ENCODE measurements around the gene BCAS1.

BCAS1 gene

DNA sequence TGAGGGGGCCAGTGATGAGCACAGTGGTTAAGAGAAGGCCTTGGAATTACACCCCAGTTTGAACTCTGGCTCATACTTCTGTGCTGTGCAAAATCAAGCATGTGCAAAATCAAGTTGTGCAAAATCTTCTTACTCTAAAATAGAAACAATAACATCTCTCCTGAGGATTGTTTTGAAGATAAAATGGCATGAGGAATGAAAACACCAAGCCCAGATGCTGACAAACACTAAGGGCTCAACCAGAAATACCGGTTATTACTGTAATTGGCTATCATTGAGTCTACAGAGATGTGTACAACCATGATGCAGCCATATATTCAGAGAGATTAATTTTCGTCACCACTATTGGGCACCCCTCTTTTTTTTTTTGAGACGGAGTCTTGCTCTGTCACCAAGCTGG, 5.9 kb upstream of the BCAS1 start:
- no peak for DNase-seq (ENCODE audit: low read depth)

DNA sequence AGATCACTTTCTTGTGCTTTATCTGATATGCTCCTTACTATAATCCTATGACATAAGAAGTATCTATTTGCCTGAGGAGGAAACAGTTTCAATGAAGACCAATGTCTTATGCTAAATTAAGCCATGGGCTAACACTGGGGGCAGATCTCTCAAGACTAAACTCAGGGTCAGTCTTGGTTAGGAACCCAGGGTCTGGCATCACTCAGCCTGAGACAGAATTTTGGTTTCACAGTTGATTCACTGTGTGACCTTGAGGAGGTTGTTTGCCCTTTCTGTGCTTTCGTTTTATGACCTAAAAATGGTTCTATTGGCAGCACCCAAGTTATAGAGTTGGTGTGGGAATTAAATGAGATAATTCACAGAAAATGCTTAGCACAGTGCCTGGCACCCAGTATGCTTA, 4.9 kb upstream of the BCAS1 start:
- DNase-seq (ENCODE audit: low read depth) = no peak

DNA sequence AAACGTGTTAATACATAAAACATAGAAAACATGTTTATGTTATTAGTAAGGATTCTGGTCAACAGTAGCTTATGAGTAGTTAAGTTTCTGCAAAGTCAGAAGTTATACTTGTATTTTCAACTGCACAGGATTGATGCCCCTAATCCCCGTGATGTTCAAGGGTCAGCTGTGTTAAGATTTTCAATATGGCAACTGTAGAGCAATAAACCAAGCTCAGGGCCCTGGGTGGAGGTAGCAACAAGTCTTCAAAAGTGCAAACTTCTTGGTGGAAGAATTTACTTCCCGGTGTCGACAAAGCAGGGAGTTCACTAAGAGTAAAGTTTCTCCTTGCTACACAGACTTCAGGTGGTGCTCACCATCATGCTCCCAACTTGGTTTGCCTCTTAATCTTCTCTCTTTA, 4.1 kb upstream of the BCAS1 start:
- DNase-seq (ENCODE audit: low read depth) = no peak

DNA sequence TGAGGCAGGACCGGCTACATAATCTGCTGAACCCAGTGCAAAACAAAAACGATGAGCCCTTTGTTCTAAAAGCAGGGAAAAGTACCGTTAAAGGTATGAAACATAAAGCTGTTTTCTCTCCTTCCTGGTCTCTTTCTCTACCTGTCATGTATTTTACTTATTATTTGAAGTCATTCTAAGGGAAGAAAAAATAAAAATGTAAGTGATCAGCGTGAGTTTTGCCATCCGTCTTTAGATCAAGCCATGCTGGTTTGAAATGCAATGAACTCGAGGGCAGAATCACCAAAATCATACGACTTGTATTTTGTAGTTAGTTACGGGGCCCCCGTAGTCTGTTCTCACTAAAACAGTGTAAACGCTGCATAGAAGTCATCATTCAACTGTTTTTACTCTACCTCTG, 2.9 kb upstream of the BCAS1 start:
- no peak for DNase-seq (ENCODE audit: low read depth)

DNA sequence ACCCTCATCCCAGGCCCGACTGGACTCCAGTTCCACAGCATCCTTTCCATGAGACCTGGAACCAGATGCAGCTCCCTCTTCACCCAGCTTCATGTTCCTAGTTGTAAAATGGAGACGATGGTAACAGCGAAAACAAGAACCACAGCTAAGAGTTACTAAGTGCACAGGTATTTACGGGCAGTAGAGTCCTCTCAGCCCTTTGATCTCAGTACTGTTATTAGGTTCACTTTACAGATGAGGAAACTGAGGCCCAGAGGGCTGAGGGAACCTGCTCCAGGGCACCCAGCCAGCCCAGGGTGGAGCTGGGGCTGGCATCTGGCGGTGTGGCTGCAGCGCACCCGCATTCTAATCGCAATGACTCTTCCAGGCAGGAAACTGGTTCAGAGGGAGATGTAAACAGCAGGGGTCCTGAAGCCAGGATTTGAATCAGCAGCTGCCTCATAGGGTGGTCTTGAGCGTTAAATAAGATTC, 858 bp downstream of the BCAS1 start:
- DNase-seq (ENCODE audit: low read depth) = no peak

DNA sequence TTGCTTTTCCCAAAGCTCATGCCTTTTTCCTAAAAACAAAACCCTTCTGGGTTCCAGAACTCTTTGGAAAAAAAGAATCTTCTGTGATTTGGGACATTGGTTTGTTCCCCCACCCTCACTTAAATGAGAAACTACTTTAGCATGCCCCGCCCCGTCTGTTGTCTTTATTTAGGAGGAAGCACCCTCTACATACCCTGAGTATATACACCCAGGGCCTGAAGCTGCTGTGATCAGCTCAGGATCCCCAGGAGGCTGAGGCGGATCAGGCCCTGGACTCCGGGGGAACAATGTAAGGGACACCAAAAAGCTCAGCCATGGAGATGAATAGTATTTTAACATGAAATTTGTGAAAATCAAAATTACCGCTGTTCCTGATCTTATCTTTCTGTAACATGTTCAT, 1.4 kb downstream of the BCAS1 start:
- no peak for DNase-seq (ENCODE audit: low read depth)

DNA sequence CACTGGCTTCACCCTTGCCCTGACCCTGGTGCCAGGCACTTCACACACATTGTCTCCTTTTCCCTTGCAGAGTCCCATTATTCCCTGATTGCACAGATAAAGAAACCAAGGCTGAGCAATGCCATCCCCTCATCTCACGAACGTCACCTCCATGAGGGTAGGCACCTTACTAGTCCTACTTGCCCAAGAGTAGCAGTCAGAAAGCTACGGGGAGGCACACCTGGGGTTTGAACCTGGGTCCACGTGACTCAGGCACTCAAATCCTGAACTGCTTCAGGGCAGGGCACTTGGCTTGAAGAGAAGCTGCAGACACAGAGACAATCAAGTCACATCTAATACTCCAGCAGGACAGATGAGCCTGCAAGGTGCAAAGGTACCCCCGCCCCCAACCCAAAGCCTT, 1.9 kb downstream of the BCAS1 start:
- no peak for DNase-seq (ENCODE audit: low read depth)

DNA sequence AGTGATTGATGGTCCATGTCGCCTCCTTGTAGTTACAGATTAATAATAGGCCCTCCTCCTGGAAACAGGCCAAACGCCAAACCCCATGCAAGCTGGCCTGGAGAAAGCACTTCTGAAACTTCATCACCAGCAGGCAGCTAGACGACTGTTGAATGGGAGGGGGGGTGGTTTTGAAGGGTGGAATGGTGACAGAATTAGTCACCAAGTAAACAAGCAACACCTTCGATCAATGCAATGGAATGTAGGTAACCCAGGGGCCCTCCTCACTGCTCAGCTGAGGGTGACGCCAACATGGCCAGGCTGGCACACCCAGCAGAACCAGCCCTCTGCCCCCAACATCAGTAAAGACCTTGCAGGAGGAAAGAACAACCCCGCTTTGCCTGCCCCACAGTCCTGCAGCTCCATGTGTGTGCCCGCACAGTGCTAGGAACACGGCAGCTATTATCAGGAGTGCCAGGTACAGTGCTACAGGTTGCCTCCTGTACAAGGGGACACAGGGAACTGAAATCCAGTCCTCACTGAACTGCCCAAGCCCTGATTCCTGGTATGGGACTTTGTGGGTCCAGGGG, 2.7 kb downstream of the BCAS1 start:
- no peak for DNase-seq (ENCODE audit: low read depth)

DNA sequence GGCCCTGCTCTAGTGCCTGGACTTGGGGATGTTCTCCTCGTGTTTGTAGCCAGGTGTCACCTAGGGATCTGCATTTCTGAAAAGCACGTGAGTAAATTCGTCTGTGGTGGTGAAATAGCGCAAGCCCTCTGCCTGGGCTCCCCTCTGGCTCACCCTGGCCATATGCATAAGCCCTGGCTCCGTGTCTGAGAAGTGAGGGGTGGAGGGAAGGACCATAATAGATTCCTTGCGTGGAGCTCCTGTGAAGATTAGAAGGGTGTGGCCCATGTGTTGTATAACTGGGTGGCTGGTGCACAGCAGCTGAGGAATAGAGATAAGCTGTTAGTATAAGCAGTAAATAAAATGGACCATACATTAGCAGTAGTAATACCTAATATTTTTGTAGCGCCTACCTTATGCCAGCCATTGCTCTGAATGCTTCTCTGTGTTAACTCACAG, 4.8 kb downstream of the BCAS1 start:
- DNase-seq (ENCODE audit: low read depth) = no peak

DNA sequence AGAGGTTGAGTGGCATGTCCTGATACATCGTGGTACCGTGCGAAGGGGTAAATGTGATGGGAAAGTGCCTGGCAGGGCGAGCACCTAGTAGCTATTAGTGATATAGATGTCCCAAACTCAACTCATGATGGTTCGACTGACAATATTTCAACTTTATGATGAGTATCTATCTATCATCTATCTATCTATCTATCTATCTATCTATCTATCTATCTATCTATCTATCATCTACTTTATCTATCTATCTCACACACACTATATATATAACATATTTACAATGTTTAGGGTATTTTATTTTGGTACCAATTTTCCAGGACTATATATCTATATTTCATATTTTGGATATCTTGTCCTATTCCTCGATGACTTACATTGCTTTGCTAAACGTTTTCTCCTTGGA, 5.5 kb downstream of the BCAS1 start:
- DNase-seq (ENCODE audit: low read depth) = no peak

DNA sequence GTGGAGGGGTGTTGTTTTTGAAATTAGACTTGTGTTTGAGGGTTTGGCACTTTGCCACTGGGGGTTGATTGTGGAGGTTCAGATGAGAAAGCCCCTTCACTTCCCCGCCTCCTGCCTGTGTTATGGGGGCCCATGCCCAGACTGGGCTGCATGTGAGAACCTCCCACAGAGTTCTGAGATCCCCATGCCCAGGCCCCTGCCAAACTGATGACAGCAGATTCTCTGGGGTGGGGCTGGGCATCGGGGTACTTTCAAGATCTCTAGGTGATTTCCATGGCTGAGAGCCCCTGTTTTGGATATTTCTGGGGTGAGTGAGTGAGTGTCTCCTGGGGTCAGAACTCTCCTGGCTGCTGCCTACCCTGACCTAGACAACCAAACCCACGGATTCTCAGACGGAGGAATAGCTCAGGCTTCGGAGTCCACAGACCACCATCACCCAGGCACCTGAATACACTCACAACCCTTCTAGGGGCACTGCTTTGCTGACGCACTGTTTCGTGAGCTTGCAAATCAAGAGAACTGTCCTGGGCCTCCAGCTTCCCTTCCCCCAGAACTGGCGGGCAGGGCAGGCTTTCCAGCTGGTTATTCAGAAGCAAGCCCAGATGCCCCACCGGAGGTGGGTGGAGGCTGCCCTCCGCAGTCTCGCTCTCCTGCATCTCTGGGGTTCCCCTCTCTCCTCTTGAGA, 6.3 kb downstream of the BCAS1 start:
- DNase-seq (ENCODE audit: low read depth) = no peak

DNA sequence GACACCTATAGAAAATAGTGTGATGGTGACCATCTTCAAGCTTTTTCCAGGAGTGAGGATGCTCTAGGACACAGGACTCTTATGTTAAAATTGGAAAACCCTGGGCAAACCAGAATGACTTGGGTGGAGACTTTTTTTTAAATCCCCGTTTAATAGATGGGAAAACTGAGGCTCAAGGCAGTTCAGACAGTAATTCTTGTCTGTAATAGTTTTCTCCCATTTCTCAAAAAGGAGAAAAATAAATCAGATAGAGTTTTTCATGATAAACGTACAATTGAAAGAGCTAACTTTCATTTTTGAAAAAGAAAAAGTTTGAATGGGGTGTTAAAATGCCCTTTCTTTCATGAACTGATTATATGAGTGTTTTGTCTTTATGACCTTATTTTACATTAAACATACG, 6.8 kb downstream of the BCAS1 start:
- no peak for DNase-seq (ENCODE audit: low read depth)

DNA sequence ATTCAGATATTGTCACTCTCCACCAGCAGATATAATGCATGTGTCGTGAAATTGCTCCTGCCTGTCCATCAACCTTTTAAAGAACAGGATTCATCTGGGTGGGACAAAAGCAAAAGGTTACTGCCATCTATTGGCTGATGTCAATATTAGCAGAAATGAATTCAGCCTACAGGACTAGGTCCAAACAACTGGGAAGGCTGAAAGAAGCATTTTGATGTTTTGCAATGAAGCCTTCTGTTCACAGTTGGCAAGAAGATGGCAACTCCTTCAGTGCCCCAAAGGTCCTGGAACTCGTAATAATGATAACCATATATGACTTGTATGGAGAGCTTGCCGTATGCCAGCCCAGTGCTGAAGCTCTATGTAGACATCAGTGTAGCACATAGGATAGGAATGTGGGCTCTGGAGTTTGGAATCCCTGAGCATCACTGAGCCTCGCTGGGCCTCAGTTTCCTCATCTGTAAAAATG, 7.5 kb downstream of the BCAS1 start:
- no peak for DNase-seq (ENCODE audit: low read depth)

DNA sequence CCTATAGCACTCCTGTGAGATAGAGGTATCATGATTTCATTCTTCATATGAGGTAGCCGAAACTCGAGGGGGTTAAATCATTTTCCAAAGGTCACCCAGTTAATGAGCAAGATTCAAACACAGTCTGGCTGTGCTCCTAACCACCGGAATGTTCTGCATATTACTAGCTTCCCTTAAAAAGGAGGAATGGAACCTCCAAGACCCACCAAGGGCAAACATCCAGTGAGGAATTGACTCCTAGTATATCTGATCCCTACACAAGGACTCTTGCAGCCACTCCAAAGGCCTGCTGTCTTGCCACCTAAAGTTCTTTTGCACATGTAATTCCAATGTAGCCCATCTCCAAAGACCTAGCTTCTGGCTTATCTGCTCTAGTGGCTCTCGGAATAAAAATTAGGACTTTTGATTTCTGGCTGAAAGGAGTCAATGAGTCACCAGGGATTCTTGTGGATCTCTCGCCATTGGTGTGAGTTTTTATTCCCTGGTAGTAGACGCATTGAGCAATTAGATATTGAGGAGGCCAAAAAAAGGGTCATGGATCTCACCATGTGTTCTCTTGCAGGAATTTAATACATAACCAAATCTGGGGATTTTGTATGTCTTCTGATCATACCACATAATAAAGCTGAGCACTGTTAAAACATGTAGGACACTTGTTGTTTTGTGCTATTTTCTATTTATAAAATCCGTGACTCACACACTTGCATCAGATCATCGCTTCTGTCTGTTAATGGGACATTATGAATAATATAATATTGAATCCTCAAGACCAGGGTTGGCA, 9.1 kb downstream of the BCAS1 start:
- no peak for DNase-seq (ENCODE audit: low read depth)

DNA sequence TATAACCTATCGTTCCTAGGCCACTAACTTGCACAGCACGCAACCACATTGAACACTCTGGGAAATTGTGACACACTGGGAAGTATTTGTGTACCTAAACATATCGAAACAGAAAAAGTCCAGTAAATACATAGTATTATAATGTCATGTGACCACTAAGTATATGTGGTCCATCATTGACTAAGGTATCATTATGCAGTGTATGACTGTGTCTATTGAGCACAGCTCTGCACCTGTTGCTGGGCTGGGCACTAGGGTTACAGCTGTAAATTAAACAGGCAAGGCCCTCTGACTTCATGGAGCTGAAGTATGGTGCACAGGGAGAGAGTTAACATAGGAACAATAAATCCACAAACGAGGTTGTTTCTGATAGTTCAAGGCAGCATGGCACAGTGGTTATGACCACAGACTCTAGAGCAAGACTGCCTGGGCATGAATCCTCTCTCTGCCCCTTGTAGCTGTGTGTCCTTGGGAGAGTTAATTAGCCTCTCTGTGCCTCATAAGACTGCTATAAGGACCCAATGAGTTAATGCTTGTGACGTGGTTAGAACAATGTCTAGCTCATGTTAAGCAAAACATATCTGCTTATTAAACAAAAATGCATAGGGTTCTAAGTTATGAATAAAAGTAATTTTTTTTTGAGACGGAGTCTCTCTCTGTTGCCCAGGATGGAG, 10.6 kb downstream of the BCAS1 start:
- DNase-seq (ENCODE audit: low read depth) = no peak

DNA sequence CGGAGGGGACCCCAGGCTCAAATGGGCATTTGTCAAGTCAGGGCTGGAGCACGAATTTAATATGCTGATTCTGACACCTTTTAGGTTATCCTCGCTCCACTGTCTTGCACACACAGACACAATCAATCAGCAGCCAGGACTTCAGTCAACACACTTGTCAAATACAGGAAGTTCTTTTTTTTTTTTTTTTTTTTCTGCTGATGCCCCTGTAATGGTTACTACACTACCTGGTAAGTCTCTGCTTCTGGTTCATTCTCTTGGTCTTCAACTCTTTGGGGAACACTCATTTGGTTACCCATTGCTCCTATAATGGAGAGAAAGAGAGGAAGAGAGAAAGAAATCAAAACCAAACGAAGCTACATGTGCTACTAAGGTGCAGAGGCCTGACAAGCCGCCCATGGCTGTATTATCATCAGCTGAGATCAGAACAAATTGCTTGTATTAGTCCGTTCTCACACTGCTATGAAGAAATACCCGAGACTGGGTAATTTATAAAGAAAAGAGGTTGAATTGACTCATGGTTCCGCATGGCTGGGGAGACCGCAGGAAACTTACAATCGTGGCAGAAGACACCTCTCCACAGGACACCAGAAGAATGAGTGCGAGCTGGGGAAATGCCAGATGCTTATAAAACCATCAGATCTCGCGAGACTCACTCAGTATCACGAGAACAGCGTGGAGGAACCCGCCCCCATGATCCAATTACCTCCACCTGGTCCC, 11.8 kb downstream of the BCAS1 start:
- no peak for DNase-seq (ENCODE audit: low read depth)

DNA sequence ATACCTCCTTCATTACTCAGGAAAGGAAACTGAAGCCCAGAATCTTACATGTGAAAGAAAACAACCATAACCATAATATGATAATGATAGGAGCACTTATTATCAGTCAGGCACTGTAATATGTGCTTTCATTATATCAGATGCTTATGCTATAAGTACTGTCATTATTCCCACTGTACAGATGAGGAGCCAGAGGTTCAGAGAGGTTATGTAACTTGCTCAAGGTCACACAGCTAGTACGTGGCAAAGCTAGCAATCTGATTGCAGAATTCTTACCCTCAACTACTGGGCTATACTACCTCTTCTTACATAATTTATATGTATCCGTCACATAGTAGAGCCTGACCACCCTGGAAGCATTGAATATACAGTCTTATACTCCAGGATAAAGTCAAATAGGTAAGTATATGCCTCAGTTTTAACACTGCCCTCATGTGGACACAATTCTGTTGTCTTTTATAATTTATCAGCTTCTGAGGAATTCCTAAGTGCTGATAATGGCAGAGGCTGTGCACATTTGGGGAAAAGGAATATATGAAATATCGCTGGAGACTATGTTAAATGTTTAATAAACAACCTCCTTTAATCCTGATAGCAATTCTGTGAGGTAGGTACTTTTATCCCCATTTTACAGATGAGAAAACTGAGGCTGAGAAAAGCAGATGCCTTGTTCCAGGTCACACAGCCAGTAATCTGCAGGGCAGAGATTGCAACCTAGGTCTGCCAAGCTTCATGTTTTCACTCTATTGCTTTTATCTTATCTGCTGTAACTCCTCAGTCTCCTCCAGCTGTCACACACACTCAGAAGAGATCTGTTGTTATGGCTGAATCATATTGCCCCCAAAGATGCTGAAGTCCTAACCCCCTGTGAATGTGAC, 13.4 kb downstream of the BCAS1 start:
- no peak for DNase-seq (ENCODE audit: low read depth)

DNA sequence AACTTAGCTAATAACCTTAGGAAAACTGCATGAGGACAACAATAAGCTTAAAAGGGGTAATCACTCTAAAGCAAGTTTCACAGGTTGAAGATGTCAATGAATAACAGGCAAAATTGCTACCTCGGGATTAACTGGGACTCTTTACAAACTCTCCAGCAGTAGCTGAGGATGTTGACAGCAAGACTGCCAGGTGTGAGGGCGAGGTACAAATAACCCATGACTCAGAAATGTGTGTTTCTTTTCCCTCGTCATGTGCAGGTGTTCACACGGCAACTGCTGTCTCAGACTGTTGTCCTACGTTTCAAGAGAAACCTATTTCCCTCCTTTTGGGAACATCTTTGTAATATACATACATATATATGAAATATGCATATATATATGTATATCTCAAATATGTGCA, 15.9 kb downstream of the BCAS1 start:
- DNase-seq (ENCODE audit: low read depth) = no peak

DNA sequence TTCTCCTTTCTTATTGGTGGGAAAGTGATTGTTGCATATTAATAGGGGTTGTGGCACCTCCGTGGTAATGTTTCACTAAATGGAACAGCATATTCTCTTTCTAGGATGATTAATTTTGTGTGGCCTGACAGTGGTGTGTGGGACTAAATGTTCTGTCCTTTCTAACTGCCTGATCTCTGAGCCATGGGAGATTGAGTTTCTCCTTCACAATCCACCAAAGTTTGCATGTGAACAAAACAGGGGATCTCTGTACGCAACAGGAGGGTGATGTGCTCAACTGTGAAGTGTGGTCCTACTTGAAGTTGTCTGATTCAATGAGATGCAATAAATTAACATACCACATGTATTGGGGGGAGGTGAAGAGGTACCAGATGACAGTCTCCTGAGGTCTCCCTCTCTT, 19.3 kb downstream of the BCAS1 start:
- DNase-seq (ENCODE audit: low read depth) = no peak

DNA sequence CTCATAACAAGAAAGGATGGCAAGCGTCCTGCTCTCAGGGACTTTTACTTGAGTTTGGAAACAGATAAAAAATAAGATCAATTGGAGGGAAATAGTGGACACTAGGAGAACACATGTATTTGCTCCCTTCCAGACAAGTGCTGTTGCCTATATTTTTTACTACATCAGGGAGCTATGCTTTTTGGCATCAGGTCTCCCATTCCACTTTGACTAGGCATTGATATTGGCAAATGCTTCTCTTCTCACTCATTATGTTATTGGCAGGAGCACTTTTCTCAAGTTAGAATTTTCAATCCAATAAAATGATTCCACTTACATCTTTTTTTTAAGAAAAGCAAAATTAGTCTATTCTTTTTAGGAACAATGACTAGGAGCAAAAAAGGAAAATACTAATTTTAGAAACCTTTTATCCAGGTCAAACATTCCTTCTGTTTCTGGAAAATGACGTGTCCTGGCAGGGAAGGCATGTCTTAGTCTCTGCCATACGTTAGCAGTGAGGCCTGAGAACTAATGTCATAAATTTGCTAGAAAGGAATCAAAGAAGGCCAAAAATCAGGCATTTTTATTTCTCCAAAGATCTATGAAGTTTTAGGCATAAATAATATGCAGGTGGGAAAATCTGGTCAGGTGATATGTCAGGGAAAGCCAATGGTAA, 21.4 kb downstream of the BCAS1 start:
- no peak for DNase-seq (ENCODE audit: low read depth)

DNA sequence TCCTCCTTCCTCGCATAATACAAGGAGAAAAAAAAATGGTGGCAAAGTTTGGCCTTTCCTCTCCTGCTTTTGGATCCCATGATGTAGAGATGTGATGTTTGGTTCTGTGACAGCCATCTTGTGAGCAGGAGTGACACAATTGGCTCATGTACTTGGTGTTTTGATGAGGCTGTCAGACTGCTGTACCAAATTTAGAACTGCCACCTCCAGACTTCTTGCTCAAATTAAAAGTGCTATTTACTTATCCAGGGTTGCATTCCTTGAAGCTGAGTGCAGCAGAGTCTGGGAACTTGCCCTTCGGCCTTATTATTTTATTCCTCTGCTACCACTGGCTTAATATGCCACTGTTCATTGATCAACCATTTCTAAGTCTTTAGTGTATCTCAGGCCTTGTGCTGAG, 21.9 kb downstream of the BCAS1 start:
- DNase-seq (ENCODE audit: low read depth) = no peak
